OCI-LY7 (cell line): ENCODE data around the gene PAMR1. TPM values are rescaled to one million over a fixed set of nuclear protein-coding genes. Genes with fewer than 3 reads are reported as not detected.

Experiments
- BruUV-seq: library from RNA; stranded (reverse); fragments of 400-500 nt; replicated peaks from 2 replicates; lab custom pipeline; 2021; lab: Mats Ljungman, UMichigan
- CTCF ChIA-PET: fragments of 300-600 bp; sonication (Branson Sonifier 250); formaldehyde crosslinking; loops from one replicate; lab custom pipeline; 2022; ENCODE audit warnings: antibody characterized with exemption; ENCODE audit not compliant: unreplicated experiment; lab: Charles Lee
- POLR2A ChIA-PET: fragments of 300-600 bp; sonication (Branson Sonifier 250); formaldehyde crosslinking; loops from one replicate; lab custom pipeline; 2022; ENCODE audit warnings: antibody characterized with exemption; lab: Charles Lee
- DNase-seq: peaks from one replicate; pipeline ENCODE4 v3.0.0-alpha.2; 2015; ENCODE audit warnings: low spot score
- H2AFZ ChIP-seq: fragments of 200-600 bp; sonication (generic), shearing (Covaris generic); 2 replicates; pipeline ENCODE4 v1.6.1; 2014; ENCODE audit warnings: mild to moderate bottlenecking, antibody characterized with exemption, low read length, moderate library complexity
- H3K27ac ChIP-seq: fragments of 200-600 bp; sonication (generic); 2 replicates; pipeline ENCODE4 v1.5.1; 2014; ENCODE audit warnings: mixed run types, low read depth, mild to moderate bottlenecking, moderate library complexity, low read length, inconsistent platforms; ENCODE audit not compliant: poor library complexity, severe bottlenecking
- H3K36me3 ChIP-seq: fragments of 200-600 bp; sonication (generic); 2 replicates; pipeline ENCODE4 v1.6.1; 2014; ENCODE audit warnings: mild to moderate bottlenecking, antibody characterized with exemption, low read length, moderate library complexity, mixed read lengths; ENCODE audit not compliant: insufficient read depth
- H3K4me1 ChIP-seq: fragments of 200-600 bp; sonication (generic); 2 replicates; pipeline ENCODE4 v1.5.1; 2014; ENCODE audit warnings: mild to moderate bottlenecking, low read length; ENCODE audit not compliant: insufficient read depth, poor library complexity, severe bottlenecking
- H3K4me2 ChIP-seq: fragments of 200-600 bp; sonication (generic); 2 replicates; pipeline ENCODE4 v1.6.1; 2014; ENCODE audit warnings: mild to moderate bottlenecking, low read length
- H3K4me3 ChIP-seq: fragments of 200-600 bp; sonication (generic); 2 replicates; pipeline ENCODE4 v1.5.1; 2014; ENCODE audit warnings: mild to moderate bottlenecking, low read depth, low read length; ENCODE audit not compliant: poor library complexity, severe bottlenecking
- H3K79me2 ChIP-seq: fragments of 200-600 bp; sonication (generic); 2 replicates; pipeline ENCODE4 v1.6.1; 2016; ENCODE audit warnings: low read depth, mild to moderate bottlenecking, low read length, moderate library complexity, mixed read lengths; ENCODE audit not compliant: insufficient read depth
- H3K9me2 ChIP-seq: fragments of 200-600 bp; sonication (generic); 2 replicates; pipeline ENCODE4 v1.6.1; 2016; ENCODE audit warnings: mild to moderate bottlenecking, low read length, mixed read lengths; ENCODE audit not compliant: insufficient read depth
- H3K9me3 ChIP-seq: fragments of 200-600 bp; sonication (generic); 2 replicates; pipeline ENCODE4 v1.6.1; 2014; ENCODE audit warnings: mild to moderate bottlenecking, mixed run types, low read length, mixed read lengths
- H4K20me1 ChIP-seq: fragments of 200-600 bp; sonication (generic); 2 replicates; pipeline ENCODE4 v1.6.1; 2014; ENCODE audit warnings: mild to moderate bottlenecking, antibody characterized with exemption, low read length, moderate library complexity, mixed read lengths; ENCODE audit not compliant: insufficient read depth
- EZH2phosphoT487 ChIP-seq: fragments of 200-600 bp; sonication (generic); IDR thresholded peaks from 2 replicates; pipeline ENCODE4 v1.6.1; 2018; ENCODE audit warnings: low read depth, borderline replicate concordance, mild to moderate bottlenecking, mixed run types, antibody characterized with exemption, low read length, moderate library complexity, mixed read lengths
- intact Hi-C: fragments of 100-400 bp; cut with micrococcal nuclease; formaldehyde crosslinking; loops from one replicate; pipeline ENCODE4 v1.10.0; 2022; ENCODE audit not compliant: unreplicated experiment
- total RNA-seq, 2 experiments: library from RNA; depleted of rRNA in 1 of 2; stranded (reverse); fragments of >200 nt in 1 of 2; shearing (Covaris generic) in 1 of 2; gene quantifications; 2 replicates each; pipeline ENCODE4 v1.2.3, GENCODE V29; 2014 to 2022
- TF ChIP-seq, protein P1 (sequence below): fragments of 200-600 bp; sonication (generic); conservative IDR thresholded peaks from 2 replicates; pipeline ENCODE4 v1.5.1; 2014; ENCODE audit warnings: mild to moderate bottlenecking, antibody characterized with exemption, low read length, moderate library complexity, mixed read lengths

Gene PAMR1
- total RNA-seq, 2 experiments from 2014 or later, result not detected

DNA sequence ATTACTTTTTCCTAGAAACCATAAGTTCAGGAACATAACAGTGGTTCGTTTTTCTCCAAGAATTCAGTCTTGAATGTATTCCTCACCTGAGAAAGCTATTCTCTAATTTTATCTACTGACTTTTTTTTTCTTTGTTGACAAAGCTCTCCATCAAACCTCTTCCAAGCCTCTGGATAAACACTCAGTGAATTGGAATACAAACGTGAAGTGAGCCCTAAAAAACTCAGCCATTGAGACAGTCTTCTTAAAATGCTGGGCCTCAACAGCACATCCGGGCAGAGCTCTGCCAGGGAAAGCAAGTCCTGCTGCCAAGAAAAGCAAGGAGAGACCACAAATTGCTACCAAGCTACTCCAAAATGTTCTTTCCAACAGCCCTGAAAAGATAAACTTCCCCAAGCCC, 98.3 kb downstream of the PAMR1 start:
- DNase-seq, result no peak
- Histone ChIP-seq H2AFZ (no peak overlapping the region), H3K79me2 (no peaks in the 10 kb centered on the region), H3K4me1 (no peaks in the 10 kb centered on the region), H3K4me2 (no peak overlapping the region), H3K9me2 (no peaks in the 10 kb centered on the region), H3K27ac (no peak overlapping the region), H3K9me3 (no peaks in the 10 kb centered on the region), H3K4me3 (no peak overlapping the region), H3K36me3 (no peaks in the 10 kb centered on the region), H4K20me1 (no peaks in the 10 kb centered on the region)
- no TSS peak for BruUV-seq
- POLR2A ChIA-PET, result interaction anchor here (0.6 kb wide), 1 partner anchor 1208 kb away, joined by 3 read pairs; no protein-coding TSS in a partner anchor
- intact Hi-C loops, result no loop called here
- no peak for TF ChIP-seq EZH2phosphoT487
- TF ChIP-seq, protein P1, sequence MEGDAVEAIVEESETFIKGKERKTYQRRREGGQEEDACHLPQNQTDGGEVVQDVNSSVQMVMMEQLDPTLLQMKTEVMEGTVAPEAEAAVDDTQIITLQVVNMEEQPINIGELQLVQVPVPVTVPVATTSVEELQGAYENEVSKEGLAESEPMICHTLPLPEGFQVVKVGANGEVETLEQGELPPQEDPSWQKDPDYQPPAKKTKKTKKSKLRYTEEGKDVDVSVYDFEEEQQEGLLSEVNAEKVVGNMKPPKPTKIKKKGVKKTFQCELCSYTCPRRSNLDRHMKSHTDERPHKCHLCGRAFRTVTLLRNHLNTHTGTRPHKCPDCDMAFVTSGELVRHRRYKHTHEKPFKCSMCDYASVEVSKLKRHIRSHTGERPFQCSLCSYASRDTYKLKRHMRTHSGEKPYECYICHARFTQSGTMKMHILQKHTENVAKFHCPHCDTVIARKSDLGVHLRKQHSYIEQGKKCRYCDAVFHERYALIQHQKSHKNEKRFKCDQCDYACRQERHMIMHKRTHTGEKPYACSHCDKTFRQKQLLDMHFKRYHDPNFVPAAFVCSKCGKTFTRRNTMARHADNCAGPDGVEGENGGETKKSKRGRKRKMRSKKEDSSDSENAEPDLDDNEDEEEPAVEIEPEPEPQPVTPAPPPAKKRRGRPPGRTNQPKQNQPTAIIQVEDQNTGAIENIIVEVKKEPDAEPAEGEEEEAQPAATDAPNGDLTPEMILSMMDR, result no peak
- CTCF ChIA-PET, result no interaction called here

DNA sequence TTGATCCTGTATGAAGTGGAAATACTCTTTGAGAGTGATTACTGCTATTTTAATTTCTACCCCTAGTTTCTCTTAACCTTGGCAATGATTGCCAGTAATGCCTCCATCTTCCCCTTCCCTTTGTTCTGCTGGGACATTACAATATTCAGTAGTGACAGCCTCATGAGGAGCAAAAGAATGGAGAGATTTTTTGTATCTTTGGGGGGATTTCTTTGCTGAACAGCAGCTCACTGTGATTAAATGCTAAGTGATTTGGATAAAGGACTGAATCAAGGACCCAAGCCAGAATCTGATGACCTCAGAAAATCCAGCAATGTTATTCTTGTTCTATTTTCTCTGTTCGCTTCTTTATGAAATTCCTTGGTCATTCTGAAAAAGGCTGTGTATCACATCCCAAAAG, 99.1 kb downstream of the PAMR1 start:
- Histone ChIP-seq H3K79me2 (no peaks in the 10 kb centered on the region), H2AFZ (no peak overlapping the region), H3K27ac (no peak overlapping the region), H4K20me1 (no peaks in the 10 kb centered on the region), H3K36me3 (no peaks in the 10 kb centered on the region), H3K9me3 (no peaks in the 10 kb centered on the region), H3K9me2 (no peaks in the 10 kb centered on the region), H3K4me2 (no peak overlapping the region), H3K4me1 (no peaks in the 10 kb centered on the region), H3K4me3 (no peak overlapping the region)
- BruUV-seq, result no TSS peak
- CTCF ChIA-PET, result no interaction called here
- no peak for DNase-seq
- POLR2A ChIA-PET, result no interaction called here
- intact Hi-C loops, result no loop called here
- TF ChIP-seq, protein P1, result no peak
- TF ChIP-seq EZH2phosphoT487, result no peak

DNA sequence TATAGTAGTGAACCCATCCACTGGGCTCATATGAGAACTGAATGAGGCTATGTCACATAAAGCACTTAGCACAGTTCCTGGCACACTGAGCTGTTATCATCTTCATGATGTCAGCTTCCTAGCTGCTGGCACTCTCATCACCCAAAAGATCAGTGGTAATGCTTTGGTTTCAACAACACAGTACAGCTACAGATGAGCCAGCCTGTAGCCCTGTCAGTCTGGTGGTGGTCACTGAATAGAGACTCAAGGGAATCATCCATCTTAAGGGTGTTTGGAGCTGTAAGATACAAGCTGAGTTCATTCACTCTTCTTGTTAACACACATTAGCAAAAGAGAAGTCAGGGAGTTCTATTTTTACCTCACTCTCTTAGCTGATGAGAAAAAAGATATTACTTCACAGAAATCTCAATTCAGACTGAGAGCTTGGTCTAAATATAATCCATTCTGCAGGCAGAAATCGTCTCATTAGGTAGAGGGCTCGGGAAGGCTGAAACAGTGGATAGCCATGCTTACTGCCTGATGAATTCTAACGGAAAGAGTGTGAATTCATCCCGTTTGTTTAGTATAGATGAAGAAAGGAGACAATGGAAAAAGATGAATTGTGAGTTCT, 99.7 kb downstream of the PAMR1 start:
- CTCF ChIA-PET, result no interaction called here
- intact Hi-C loops, result no loop called here
- no peak overlapping the region for H3K4me2 ChIP-seq
- no peaks in the 10 kb centered on the region for H3K36me3 ChIP-seq
- H2AFZ ChIP-seq, result no peak overlapping the region
- POLR2A ChIA-PET, result interaction anchor here (0.7 to 1.3 kb wide), 2 partner anchors 11 to 190 kb away, joined by 3 to 5 read pairs; no protein-coding TSS in a partner anchor
- no peaks in the 10 kb centered on the region for H3K9me2 ChIP-seq
- no peak overlapping the region for H3K27ac ChIP-seq
- no peak for DNase-seq
- H3K79me2 ChIP-seq, result no peaks in the 10 kb centered on the region
- H3K4me1 ChIP-seq, result no peaks in the 10 kb centered on the region
- H3K4me3 ChIP-seq, result no peak overlapping the region
- H4K20me1 ChIP-seq, result no peaks in the 10 kb centered on the region
- H3K9me3 ChIP-seq, result no peaks in the 10 kb centered on the region
- TF ChIP-seq EZH2phosphoT487, result no peak
- TF ChIP-seq, protein P1, result no peak
- BruUV-seq, result no TSS peak
